Measurements from ENCODE around the gene USPL1. TPM values are rescaled to one million over a fixed set of nuclear protein-coding genes. Genes with fewer than 3 reads are reported as not detected.

The USPL1 gene
- total and polyA plus RNA-seq, 2 of the 13 experiments (the other 11 are each of a cell fraction or from before 2014, with no cell fraction given) = 13.7 to 15.9 TPM

- no peak for TF ChIP-seq ZHX2 (IDR thresholded peaks at IDR 0.05; ENCODE audit: low read depth)
- TF ChIP-seq ZHX2 (CRISPR knock-in tag; IDR thresholded peaks at IDR 0.05; ENCODE audit: borderline replicate concordance) = 0 out of 2 replicates have a peak, but pooled peaks have one; percentile 64
- TF ChIP-seq AHR (CRISPR knock-in tag; IDR thresholded peaks at IDR 0.05) = peak; percentile 18; the same call in 1 of the 2 replicates
- TF ChIP-seq EEA1 (CRISPR knock-in tag; IDR thresholded peaks at IDR 0.05; ENCODE audit: borderline replicate concordance) = no peak; the same call in 1 of the 2 replicates
- TF ChIP-seq TRIM24 (CRISPR knock-in tag; IDR thresholded peaks at IDR 0.05) = no peak
- peak; percentile 56; the same call in 1 of the 2 replicates for TF ChIP-seq ZSCAN25 (CRISPR knock-in tag; IDR thresholded peaks at IDR 0.05)
- TF ChIP-seq ATF2 (CRISPR knock-in tag; IDR thresholded peaks at IDR 0.05) = no peak; the same call in 1 of the 2 replicates
- peak in 1 of 2 experiments; percentile 45; a peak in 1 of 4 replicates for TF ChIP-seq ATF4 (CRISPR knock-in tag; IDR thresholded peaks at IDR 0.05)
- TF ChIP-seq IRF9 (CRISPR knock-in tag; IDR thresholded peaks at IDR 0.05; ENCODE audit: borderline replicate concordance) = peak; percentile 66; the same call in 1 of the 2 replicates
- TF ChIP-seq ZBTB21 (CRISPR knock-in tag; IDR thresholded peaks at IDR 0.05) = no peak
- peak in 1 of 2 experiments; percentile 78; a peak in 1 of 4 replicates for TF ChIP-seq KLF16 (CRISPR knock-in tag; IDR thresholded peaks at IDR 0.05)
- no peak for TF ChIP-seq MAFF (IDR thresholded peaks at IDR 0.05; ENCODE audit: low read depth, low read length)
- TF ChIP-seq MNT (IDR thresholded peaks at IDR 0.05) = peak; percentile 97
- TF ChIP-seq CENPBD1 (CRISPR knock-in tag; IDR thresholded peaks at IDR 0.05; ENCODE audit: borderline replicate concordance, low read depth) = no peak
- no peak for TF ChIP-seq TEAD3 (CRISPR knock-in tag; optimal IDR thresholded peaks at IDR 0.05; ENCODE audit: borderline replicate concordance)
- TF ChIP-seq HOXA3 (CRISPR knock-in tag; IDR thresholded peaks at IDR 0.05) = peak; percentile 90
- TF ChIP-seq NFIB (CRISPR knock-in tag; IDR thresholded peaks at IDR 0.05; ENCODE audit: borderline replicate concordance) = no peak
These were observed 56.2 kb downstream of the USPL1 start (continued) for GRCh38 chr13:30673669-30674521.
